Adrenal gland (tissue), 12 donors: ENCODE data around the gene ZNF184. TPM values are rescaled to one million over a fixed set of nuclear protein-coding genes. Genes with fewer than 3 reads are reported as not detected.

Experiments
- DNase-seq, 7 donors: peaks; one replicate each; pipeline ENCODE4 v3.0.0-alpha.2; 2019 to 2020
- H3K27ac ChIP-seq, 5 donors: fragments of 200-600 bp; sonication (generic) in 4 of 5; 1 replicate in 3 of 5; 2 replicates in 2 of 5; pipeline versions ENCODE4 v1.5.1 to v1.8.0; 2016 to 2020; ENCODE audit warnings: mild to moderate bottlenecking in 1 of 5
- H3K27me3 ChIP-seq: fragments of 200-600 bp; 2 replicates; pipeline ENCODE4 v1.8.0; 2021
- H3K36me3 ChIP-seq, 2 donors: fragments of 200-600 bp; replicated peaks in 1 of 2; 1 replicate in 1 of 2; 2 replicates in 1 of 2; pipeline versions ENCODE4 v1.5.1 to v1.8.0; 2018 to 2022
- H3K4me1 ChIP-seq, 2 donors: fragments of 200-600 bp; replicated peaks in 1 of 2; 1 replicate in 1 of 2; 2 replicates in 1 of 2; pipeline versions ENCODE4 v1.5.1 to v1.8.0; 2018 to 2021
- H3K4me3 ChIP-seq, 4 donors: fragments of 200-600 bp; sonication (generic) in 3 of 4; one replicate each; pipeline ENCODE4 v1.5.1; 2016 to 2018
- H3K9me3 ChIP-seq, 3 donors: fragments of 200-600 bp; sonication (generic) in 1 of 3; replicated peaks in 1 of 3; 1 replicate in 2 of 3; 2 replicates in 1 of 3; pipeline versions ENCODE4 v1.5.1 to v1.8.0; 2016 to 2021
- CTCF ChIP-seq, 6 experiments: fragments of 450-650 bp in 4 of 6; fragments of 200-600 bp in 2 of 6; sonication (generic) in 1 of 6; IDR thresholded peaks; 1 replicate in 5 of 6; 2 replicates in 1 of 6; pipeline versions ENCODE4 v1.5.1 to v1.8.0; 2016 to 2021; ENCODE audit warnings: antibody characterized with exemption in 6 of 6, mild to moderate bottlenecking in 2 of 6, moderate library complexity in 1 of 6
- POLR2A ChIP-seq, 2 donors: fragments of 450-650 bp; IDR thresholded peaks; one replicate each; pipeline ENCODE4 v1.6.1; 2017; ENCODE audit warnings: antibody characterized with exemption in 2 of 2, mild to moderate bottlenecking in 2 of 2, moderate library complexity in 1 of 2
- WGBS, 4 donors: extraction: QIAGEN DNeasy Blood & Tissue Kit in 2 of 4; methylation state at CpG; one replicate each; pipeline versions ENCODE4 v1.1.5 to v1.1.7; 2013 to 2017; 5-methylcytosine and 5-hydroxymethylcytosine counted together
- intact Hi-C, 2 donors: fragments of 100-400 bp; cut with DNase I; formaldehyde crosslinking; loops; one replicate each; pipeline versions ENCODE4 v1.14.1 to v1.15.0; 2022 to 2023
- polyA plus RNA-seq, 3 donors: library from polyadenylated mRNA; stranded (reverse); fragments of 200-250 nt in 2 of 3; fragments of 350-450 nt in 1 of 3; fragmentation: Illumina TruSeq in 1 of 3; extraction: RNeasy Lipid Tissue Mini Kit (QIAGEN cat#74804) in 1 of 3; gene quantifications; one replicate each; pipeline ENCODE4 v1.2.3, GENCODE V29; 2013 to 2014
- total RNA-seq, 9 donors: library from RNA; depleted of rRNA in 4 of 9; stranded (reverse); fragments of >200 nt in 4 of 9; fragments of 120-200 nt in 1 of 9; fragmentation: NEBNext Ultra II Directional in 1 of 9; extraction: Animal tissue kit (Norgen Biotek cat#: 25700) in 1 of 9; gene quantifications; one replicate each; pipeline versions ENCODE4 v1.1.0 to v1.2.4, GENCODE V29; 2013 to 2023
- donor health status: healthy with polysubstance abuse.
- donor health status: Bipolar disorder and iron deficiency.
- donor health status: DM: yes; HTN: yes; CAD: no.
- donor health status: DM: no; HTN: no; CAD: no.
- donor health status: DM: no; HTN: no; CAD: no.
- donor health status: DM: yes; HTN: yes; CAD: no.

Gene ZNF184
- total and polyA plus RNA-seq, 12 donors, result 1.3 to 8.3 (median 4.9) TPM

DNA sequence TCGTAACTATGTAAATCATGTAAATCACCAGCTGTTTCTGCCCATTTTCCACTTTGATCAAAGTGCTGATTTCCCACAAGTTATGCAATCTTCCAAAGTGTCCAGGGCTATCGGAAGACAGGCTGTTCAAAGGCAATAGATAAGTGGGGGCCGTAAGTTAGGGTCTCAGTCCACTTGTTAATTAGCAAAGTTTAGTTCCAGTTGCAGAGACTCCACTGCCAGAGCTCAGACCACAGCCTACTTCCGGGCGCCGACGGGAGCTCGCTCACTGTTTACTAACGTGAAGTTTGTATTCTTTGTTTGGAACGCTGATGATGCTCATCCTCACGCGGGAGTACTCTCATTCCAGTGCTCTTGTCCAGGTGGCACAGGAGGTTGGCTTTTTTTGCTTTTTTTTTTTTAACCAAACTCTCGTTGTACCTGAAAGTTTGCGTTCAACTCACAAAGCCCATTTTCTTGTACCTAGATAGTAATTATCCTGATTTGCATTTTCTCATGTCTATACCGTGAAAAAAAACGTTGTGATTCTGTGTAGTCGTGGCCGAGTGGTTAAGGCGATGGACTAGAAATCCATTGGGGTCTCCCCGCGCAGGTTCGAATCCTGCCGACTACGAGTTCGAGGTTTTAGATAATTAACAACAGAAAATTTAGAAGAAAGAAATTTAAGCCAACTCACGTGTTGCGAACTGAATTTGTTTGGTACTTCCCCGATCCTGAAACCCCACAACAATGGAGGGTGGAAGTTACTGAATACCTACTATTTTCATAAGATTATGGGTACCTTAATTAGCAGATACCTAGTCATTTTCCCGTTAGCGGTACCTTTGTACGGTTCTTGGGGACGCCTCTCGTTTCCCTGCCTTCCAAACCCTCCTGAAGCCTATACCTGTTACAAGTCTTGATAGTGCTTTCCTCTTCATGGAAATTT is 29.9 kb upstream of the ZNF184 start:
- WGBS, 4 donors, result 1 to 3% (median 2%) methylated on average over 32 to 33 of the region's 33 CpGs
- TF ChIP-seq CTCF (IDR thresholded peaks at IDR 0.05) (no peak), POLR2A (IDR thresholded peaks at IDR 0.05) (no peak)
- Histone ChIP-seq H3K9me3 (no peaks in the 10 kb centered on the region), H3K4me3 (peak overlapping the region in 1 of 4 donors; percentile 55), H3K27me3 (no peaks in the 10 kb centered on the region), H3K4me1 (peaks cover 0 to 12% of the 10 kb centered on the region in 2 donors), H3K36me3 (no peaks in the 10 kb centered on the region), H3K27ac (no peak overlapping the region)
- intact Hi-C loops, result no loop called here
- DNase-seq, result peak in 6 of 7 donors; percentile 22 to 72 (median 33)

DNA sequence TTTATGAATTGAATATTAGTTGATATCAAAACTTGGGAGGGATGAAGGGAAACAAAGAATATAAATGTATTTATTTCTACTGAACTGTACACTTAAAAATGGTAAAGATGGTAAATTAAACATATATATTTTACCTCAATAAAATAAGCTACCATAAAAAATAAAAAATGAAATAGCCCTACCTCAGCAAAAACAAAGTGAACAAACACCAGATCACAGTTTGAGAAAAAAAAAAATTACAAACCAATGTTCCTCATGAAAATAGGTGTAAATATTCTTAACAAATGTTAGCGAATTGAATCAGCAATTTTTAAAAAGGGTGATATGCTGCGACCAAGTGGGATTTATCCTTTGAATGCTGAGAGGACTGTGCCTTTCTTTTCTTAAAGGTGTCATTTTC is 28.3 kb upstream of the ZNF184 start:
- TF ChIP-seq CTCF (IDR thresholded peaks at IDR 0.05) (no peak), POLR2A (IDR thresholded peaks at IDR 0.05) (no peak)
- WGBS, 4 donors, result 65 to 80% (median 72%) methylated on average over 2 of the region's 2 CpGs
- peaks cover 0 to 12% of the 10 kb centered on the region in 2 donors for H3K4me1 ChIP-seq
- no peak for DNase-seq
- no peak overlapping the region for H3K4me3 ChIP-seq
- no peaks in the 10 kb centered on the region for H3K36me3 ChIP-seq
- H3K27me3 ChIP-seq, result no peaks in the 10 kb centered on the region
- no peaks in the 10 kb centered on the region for H3K9me3 ChIP-seq
- intact Hi-C loops, result no loop called here
- H3K27ac ChIP-seq, result no peak overlapping the region

DNA sequence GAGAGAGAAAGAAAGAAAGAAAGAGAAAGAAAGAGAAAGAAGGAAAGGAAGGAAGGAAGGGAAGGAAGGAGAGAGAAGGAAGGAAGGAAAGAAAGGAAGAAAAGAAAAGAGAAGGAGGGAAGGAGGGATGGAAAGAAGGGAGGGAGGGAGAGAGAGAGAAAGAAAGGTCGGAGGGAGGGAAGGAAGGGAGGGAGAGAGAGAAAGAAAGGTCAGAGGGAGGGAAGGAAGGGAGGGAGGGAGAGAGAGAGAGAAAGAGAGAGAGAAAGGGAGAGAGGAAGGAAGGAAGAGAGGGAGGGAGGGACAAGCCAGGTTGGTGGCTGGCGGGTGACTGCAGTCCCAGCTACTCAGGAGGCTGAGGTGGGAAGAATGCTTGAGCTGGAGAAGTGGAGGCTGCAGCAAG is 27.3 kb upstream of the ZNF184 start:
- H3K4me3 ChIP-seq, result no peak overlapping the region
- no peak for DNase-seq
- no peaks in the 10 kb centered on the region for H3K9me3 ChIP-seq
- H3K27me3 ChIP-seq, result no peaks in the 10 kb centered on the region
- TF ChIP-seq CTCF (IDR thresholded peaks at IDR 0.05), result no peak
- TF ChIP-seq POLR2A (IDR thresholded peaks at IDR 0.05), result no peak
- intact Hi-C loops, result no loop called here
- WGBS, 4 donors, result 18 to 39% (median 29%) methylated on average over 2 of the region's 2 CpGs
- no peaks in the 10 kb centered on the region for H3K36me3 ChIP-seq
- H3K4me1 ChIP-seq, result peaks cover 0 to 12% of the 10 kb centered on the region in 2 donors
- no peak overlapping the region for H3K27ac ChIP-seq

DNA sequence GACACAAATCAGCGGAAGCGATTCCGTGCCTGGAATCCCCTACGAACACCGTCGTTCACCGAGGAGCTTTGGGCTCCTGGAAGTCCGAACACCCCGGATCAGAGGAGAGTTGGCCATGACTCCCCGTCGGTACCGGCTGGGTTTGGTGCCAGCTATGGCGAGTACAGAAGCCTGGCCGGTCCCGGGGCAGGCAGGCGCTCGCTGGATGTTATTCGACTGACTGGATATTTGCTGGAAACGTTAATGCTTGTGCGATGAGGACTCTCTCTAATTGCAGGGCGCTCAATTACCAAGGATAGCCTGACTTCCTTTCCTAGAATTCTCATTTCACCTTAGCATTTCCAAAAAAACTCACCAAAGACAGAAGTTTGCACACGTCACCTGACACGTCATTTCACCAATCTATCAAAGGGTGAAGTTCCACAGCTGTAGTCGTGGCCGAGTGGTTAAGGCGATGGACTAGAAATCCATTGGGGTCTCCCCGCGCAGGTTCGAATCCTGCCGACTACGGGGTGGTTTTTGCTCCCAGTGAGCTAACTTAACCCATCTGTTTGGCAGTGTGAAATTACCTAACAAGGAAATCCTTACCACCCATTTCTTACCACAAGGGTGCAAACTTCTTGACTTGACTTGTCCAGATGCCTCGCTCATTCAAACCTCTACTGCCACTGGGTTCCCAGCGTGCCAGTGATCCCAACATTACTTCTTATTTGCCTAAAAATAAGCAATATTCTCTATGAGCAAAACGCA is 22.7 kb upstream of the ZNF184 start:
- Histone ChIP-seq H3K27me3 (no peaks in the 10 kb centered on the region), H3K4me3 (peak overlapping the region in 1 of 4 donors; percentile 53), H3K36me3 (no peaks in the 10 kb centered on the region), H3K9me3 (no peaks in the 10 kb centered on the region), H3K4me1 (no peaks in the 10 kb centered on the region), H3K27ac (peak overlapping the region in 1 of 5 donors; percentile 32)
- no peak for TF ChIP-seq CTCF (IDR thresholded peaks at IDR 0.05)
- no peak for TF ChIP-seq POLR2A (IDR thresholded peaks at IDR 0.05)
- intact Hi-C loops, result no loop called here
- WGBS, 4 donors, result 5 to 7% (median 6%) methylated on average over 21 to 34 of the region's 34 CpGs
- DNase-seq, result peak in 5 of 7 donors; percentile 28 to 71 (median 35)
